CD4-positive, alpha-beta T cell (primary cell): ENCODE data around the gene ARPP21. TPM values are rescaled to one million over a fixed set of nuclear protein-coding genes. Genes with fewer than 3 reads are reported as not detected.

Experiments
- ATAC-seq: fragments of 200-7000 bp; cut with Tn5 transposase; one replicate; pipeline ENCODE4 v1.10.0; 2022; ENCODE audit warnings: mild to moderate bottlenecking; ENCODE audit not compliant: poor library complexity
- CTCF ChIA-PET: fragments of 350-600 bp; sonication (Branson Sonifier 250); formaldehyde crosslinking; loops from one replicate; lab custom pipeline; 2021; ENCODE audit warnings: antibody characterized with exemption, inconsistent platforms; lab: Charles Lee
- POLR2A ChIA-PET: fragments of 350-600 bp; sonication (Branson Sonifier 250); formaldehyde crosslinking; loops from one replicate; lab custom pipeline; 2021; ENCODE audit warnings: antibody characterized with exemption, inconsistent platforms; lab: Charles Lee
- DNase-seq, 14 experiments: peaks; one replicate each; pipeline ENCODE4 v3.0.0-alpha.2; 2013 to 2020; ENCODE audit warnings: mixed read lengths in 2 of 14
- H3K27ac ChIP-seq, 2 donors: one replicate each; pipeline versions ENCODE4 v1.5.1 to v1.7.0; 2013; ENCODE audit warnings: low read length in 2 of 2, low read depth in 1 of 2, mild to moderate bottlenecking in 1 of 2
- H3K27me3 ChIP-seq, 2 experiments: 1 replicate in 1 of 2; 2 replicates in 1 of 2; pipeline versions ENCODE4 v1.6.1 to v1.7.0; 2013; ENCODE audit warnings: low read length in 2 of 2, control low read depth in 1 of 2, mild to moderate bottlenecking in 1 of 2, moderate library complexity in 1 of 2; ENCODE audit not compliant: insufficient read depth in 2 of 2, control insufficient read depth in 1 of 2
- H3K36me3 ChIP-seq: one replicate; pipeline ENCODE4 v1.6.1; 2013; ENCODE audit warnings: low read length, control low read depth; ENCODE audit not compliant: insufficient read depth
- H3K4me1 ChIP-seq: one replicate; pipeline ENCODE4 v1.6.1; 2013; ENCODE audit warnings: low read length, control low read depth; ENCODE audit not compliant: insufficient read depth
- H3K4me3 ChIP-seq: one replicate; pipeline ENCODE4 v1.5.1; 2013; ENCODE audit warnings: mild to moderate bottlenecking, low read length, moderate library complexity
- H3K9me3 ChIP-seq, 2 experiments: 1 replicate in 1 of 2; 2 replicates in 1 of 2; pipeline versions ENCODE4 v1.6.1 to v1.7.0; 2013; ENCODE audit warnings: low read length in 2 of 2, mild to moderate bottlenecking in 2 of 2, control low read depth in 1 of 2, moderate library complexity in 1 of 2; ENCODE audit not compliant: control insufficient read depth in 1 of 2, insufficient read depth in 1 of 2
- H3K27ac Mint-ChIP-seq: one replicate; pipeline ENCODE4 v1.8.0; 2020; ENCODE audit warnings: mixed read lengths
- H3K27me3 Mint-ChIP-seq: one replicate; pipeline ENCODE4 v1.8.0; 2021; ENCODE audit warnings: mixed read lengths
- H3K36me3 Mint-ChIP-seq: one replicate; pipeline ENCODE4 v1.8.0; 2021; ENCODE audit warnings: low read depth, mixed read lengths
- H3K4me1 Mint-ChIP-seq: one replicate; pipeline ENCODE4 v1.8.0; 2021; ENCODE audit warnings: low read depth, mixed read lengths
- H3K4me3 Mint-ChIP-seq: one replicate; pipeline ENCODE4 v1.8.0; 2020; ENCODE audit warnings: mild to moderate bottlenecking, mixed read lengths
- H3K9me3 Mint-ChIP-seq: one replicate; pipeline ENCODE4 v1.8.0; 2020; ENCODE audit warnings: mixed read lengths
- CTCF ChIP-seq: fragments of 200-600 bp; IDR thresholded peaks from one replicate; pipeline ENCODE4 v1.8.0; 2022; ENCODE audit warnings: antibody characterized with exemption, mild to moderate bottlenecking
- intact Hi-C, 2 experiments: fragments of 100-400 bp; cut with DNase I in 1 of 2; cut with micrococcal nuclease in 1 of 2; formaldehyde crosslinking; loops; one replicate each; pipeline versions ENCODE4 v1.15.1 to v1.9.0; 2023 to 2025; cut with DNase I, micrococcal nuclease
- total RNA-seq, 174 experiments: library from RNA in 2 of 174; stranded (reverse) in 2 of 174; gene quantifications; one replicate each; pipeline ENCODE4 v1.2.3 and lab custom pipeline; 2021 to 2026

Gene ARPP21
- total RNA-seq, 2 experiments from 2014 or later = not detected

GRCh38 chr3:35601959-35602358 lies 37.4 kb upstream of the ARPP21 start:
- TF ChIP-seq CTCF = no peak
- Mint-ChIP-seq H3K27me3 (no peaks in the 10 kb centered on the region), H3K9me3 (peaks cover 5% of the 10 kb centered on the region), H3K4me1 (no peaks in the 10 kb centered on the region), H3K36me3 (no peaks in the 10 kb centered on the region), H3K4me3 (no peak overlapping the region), H3K27ac (no peak overlapping the region)
- DNase-seq = no peak
- POLR2A ChIA-PET = no interaction called here
- H3K27ac ChIP-seq = no peak overlapping the region
- no peak overlapping the region for H3K4me3 ChIP-seq
- H3K9me3 ChIP-seq = peaks cover 0 to 4% of the 10 kb centered on the region in 2 experiments
- intact Hi-C loops = no loop called here
- no peak for ATAC-seq
- no peaks in the 10 kb centered on the region for H3K27me3 ChIP-seq
- CTCF ChIA-PET = no interaction called here
- H3K4me1 ChIP-seq = no peaks in the 10 kb centered on the region
- no peaks in the 10 kb centered on the region for H3K36me3 ChIP-seq

- peaks cover 5% of the 10 kb centered on the region for H3K9me3 Mint-ChIP-seq
- H3K4me1 Mint-ChIP-seq = no peaks in the 10 kb centered on the region
- no peak overlapping the region for H3K4me3 Mint-ChIP-seq
- Histone ChIP-seq H3K4me1 (no peaks in the 10 kb centered on the region), H3K36me3 (no peaks in the 10 kb centered on the region), H3K9me3 (peaks cover 0 to 4% of the 10 kb centered on the region in 2 experiments), H3K27me3 (no peaks in the 10 kb centered on the region), H3K27ac (no peak overlapping the region), H3K4me3 (no peak overlapping the region)
- no peak for TF ChIP-seq CTCF
- DNase-seq (no peak), ATAC-seq (no peak)
- ChIA-PET POLR2A (no interaction called here), CTCF (no interaction called here)
- H3K27ac Mint-ChIP-seq = no peak overlapping the region
- H3K27me3 Mint-ChIP-seq = no peaks in the 10 kb centered on the region
- no peaks in the 10 kb centered on the region for H3K36me3 Mint-ChIP-seq
- intact Hi-C loops = no loop called here
These were observed 36.9 kb upstream of the ARPP21 start for GRCh38 chr3:35602395-35602936.

- TF ChIP-seq CTCF = no peak
- H3K27ac ChIP-seq = no peak overlapping the region
- H3K9me3 Mint-ChIP-seq = no peaks in the 10 kb centered on the region
- ATAC-seq (no peak), DNase-seq (no peak)
- H3K4me1 Mint-ChIP-seq = no peaks in the 10 kb centered on the region
- no peaks in the 10 kb centered on the region for H3K36me3 ChIP-seq
- no peak overlapping the region for H3K27ac Mint-ChIP-seq
- no peaks in the 10 kb centered on the region for H3K27me3 ChIP-seq
- H3K36me3 Mint-ChIP-seq = no peaks in the 10 kb centered on the region
- ChIA-PET POLR2A (no interaction called here), CTCF (no interaction called here)
- H3K9me3 ChIP-seq = peaks cover 0 to 3% of the 10 kb centered on the region in 2 experiments
- intact Hi-C loops = no loop called here
- no peaks in the 10 kb centered on the region for H3K4me1 ChIP-seq
- H3K27me3 Mint-ChIP-seq = no peaks in the 10 kb centered on the region
- H3K4me3 Mint-ChIP-seq = no peak overlapping the region
- H3K4me3 ChIP-seq = no peak overlapping the region
These were observed 23.0 kb upstream of the ARPP21 start for GRCh38 chr3:35616346-35616745.
